ENCODE measurements around the gene BMAL1.

BMAL1 gene

DNA sequence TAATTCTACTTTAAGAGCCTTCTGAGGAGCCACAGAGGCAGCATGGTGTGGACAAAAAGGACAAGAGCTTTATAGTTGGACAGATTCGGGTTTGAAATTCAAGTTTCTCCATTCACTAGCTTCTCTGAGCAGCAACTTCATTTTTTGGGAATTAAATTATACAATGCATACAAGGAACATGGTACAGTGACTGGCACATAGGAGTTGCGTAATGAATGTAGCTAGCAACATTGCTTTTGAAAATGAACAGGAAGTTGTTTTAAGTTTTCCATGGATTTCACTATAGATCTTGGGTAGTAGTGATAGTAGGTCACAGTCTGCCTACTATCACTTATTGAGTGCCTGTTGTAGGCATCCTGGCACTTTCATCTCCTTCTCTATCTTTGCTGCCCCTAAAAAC is 41.0 kb upstream of the BMAL1 start:
- no peak for DNase-seq (ENCODE audit: low read depth)
- TF ChIP-seq, protein P1, sequence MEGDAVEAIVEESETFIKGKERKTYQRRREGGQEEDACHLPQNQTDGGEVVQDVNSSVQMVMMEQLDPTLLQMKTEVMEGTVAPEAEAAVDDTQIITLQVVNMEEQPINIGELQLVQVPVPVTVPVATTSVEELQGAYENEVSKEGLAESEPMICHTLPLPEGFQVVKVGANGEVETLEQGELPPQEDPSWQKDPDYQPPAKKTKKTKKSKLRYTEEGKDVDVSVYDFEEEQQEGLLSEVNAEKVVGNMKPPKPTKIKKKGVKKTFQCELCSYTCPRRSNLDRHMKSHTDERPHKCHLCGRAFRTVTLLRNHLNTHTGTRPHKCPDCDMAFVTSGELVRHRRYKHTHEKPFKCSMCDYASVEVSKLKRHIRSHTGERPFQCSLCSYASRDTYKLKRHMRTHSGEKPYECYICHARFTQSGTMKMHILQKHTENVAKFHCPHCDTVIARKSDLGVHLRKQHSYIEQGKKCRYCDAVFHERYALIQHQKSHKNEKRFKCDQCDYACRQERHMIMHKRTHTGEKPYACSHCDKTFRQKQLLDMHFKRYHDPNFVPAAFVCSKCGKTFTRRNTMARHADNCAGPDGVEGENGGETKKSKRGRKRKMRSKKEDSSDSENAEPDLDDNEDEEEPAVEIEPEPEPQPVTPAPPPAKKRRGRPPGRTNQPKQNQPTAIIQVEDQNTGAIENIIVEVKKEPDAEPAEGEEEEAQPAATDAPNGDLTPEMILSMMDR (IDR thresholded peaks at IDR 0.05; ENCODE audit: insufficient read depth, low read depth, low read length, missing control alignments): no peak
- H3K4me3 ChIP-seq (ENCODE audit: low read length): no peak overlapping the region

DNA sequence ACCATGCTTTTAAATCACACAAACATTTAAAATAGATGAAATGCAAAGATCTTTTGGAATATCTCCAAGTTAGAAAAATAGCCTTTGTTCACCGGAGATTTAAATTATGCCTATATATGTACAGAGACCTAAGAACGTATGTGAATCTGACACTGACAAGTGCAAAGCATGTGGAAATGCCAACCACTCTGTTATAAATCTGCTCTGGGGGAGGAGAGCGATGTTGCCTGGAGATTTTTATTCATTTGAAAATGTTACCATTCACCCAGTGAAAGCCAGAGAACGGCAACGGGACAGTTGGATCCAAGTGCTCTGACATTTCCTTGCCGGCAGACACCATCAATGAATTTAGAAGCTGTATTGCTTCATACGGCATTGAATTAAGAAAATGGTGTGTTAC is 39.8 kb upstream of the BMAL1 start:
- H3K4me3 ChIP-seq (ENCODE audit: low read length): no peak overlapping the region
- TF ChIP-seq, protein P1 (IDR thresholded peaks at IDR 0.05; ENCODE audit: insufficient read depth, low read depth, low read length, missing control alignments): no peak
- no peak for DNase-seq (ENCODE audit: low read depth)

DNA sequence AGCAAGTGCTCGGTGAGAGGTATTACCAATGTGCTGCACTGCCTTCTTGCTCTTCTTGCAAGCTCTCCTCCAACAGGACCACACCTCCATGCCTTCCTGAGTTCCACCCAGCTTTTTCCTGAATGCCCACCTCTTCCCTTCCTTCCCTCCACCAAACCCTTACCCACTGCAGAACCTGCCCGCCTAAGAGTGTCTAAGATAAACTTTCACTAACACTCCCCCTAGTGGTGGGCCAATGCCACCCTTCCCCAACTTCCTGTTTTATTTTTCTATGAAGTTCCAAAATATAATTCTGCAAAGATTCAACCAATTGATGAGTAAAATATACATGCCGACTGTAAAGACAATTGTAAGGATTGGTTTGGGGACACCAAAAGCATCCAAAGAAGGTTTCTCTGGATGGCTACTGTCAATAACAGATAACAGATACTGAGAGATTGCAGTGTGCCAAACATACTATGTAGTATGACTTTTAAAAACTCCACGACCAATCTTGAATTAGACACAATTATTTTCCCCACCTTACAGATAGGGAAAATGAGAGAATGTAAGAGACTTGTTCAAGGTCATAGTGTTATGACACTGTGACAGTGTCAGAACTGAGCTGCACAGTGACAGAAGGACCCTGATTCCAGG is 38.6 kb upstream of the BMAL1 start:
- TF ChIP-seq, protein P1 (IDR thresholded peaks at IDR 0.05; ENCODE audit: insufficient read depth, low read depth, low read length, missing control alignments): peak; percentile 91
- peak; percentile 63 for DNase-seq (ENCODE audit: low read depth)
- no peak overlapping the region for H3K4me3 ChIP-seq (ENCODE audit: low read length)

DNA sequence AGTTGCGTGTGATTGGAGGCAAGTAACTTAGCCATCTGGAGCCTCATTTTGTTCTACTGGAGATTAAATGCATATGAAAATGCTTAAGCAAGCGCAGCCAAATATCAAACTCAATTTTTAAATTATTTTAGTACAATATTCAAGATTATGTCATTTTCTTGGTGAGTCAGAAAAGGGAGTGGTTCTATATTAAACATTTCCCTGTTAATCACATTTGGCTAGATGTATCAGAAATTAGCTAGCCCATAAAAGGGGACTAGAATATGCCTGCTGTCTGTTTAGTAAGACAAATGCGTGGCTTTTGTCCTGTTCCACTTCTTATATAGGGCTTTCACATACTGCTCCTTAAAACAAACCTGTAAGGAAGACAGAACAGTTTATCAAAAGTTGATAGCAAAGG is 35.0 kb upstream of the BMAL1 start:
- no peak for DNase-seq (ENCODE audit: low read depth)
- no peak overlapping the region for H3K4me3 ChIP-seq (ENCODE audit: low read length)
- TF ChIP-seq, protein P1 (IDR thresholded peaks at IDR 0.05; ENCODE audit: insufficient read depth, low read depth, low read length, missing control alignments): no peak

DNA sequence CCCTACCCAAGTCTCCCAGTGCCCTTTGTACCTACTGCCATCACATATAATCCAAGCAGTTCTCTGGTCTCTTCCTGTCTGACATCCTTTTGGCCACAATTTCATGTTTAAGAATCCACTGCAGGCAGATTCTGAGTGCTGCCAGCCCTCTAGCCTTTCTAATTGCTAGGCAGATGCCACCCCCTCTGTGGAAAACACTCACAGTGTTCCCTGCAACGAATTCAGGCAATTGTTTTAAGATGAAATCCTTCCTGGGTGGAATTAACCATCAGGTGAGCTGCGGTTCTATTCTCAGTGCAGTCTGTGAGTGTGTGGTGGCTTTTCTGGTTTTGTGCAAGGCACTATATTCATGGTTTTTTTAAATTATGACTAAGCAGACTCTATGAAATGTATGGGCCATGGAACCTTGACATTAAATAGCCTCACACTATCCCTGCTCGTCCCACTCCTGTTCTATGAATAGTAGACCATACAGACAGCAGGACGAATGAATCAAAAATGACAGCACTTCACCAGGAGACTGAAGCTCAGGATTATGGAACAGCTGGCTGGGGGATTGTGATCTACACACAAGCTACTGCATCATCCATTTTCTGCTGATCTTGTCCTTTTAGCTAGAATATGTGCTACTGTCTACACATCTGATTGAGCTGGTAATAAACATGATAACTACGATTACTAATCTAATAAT is 29.8 kb upstream of the BMAL1 start:
- DNase-seq (ENCODE audit: low read depth): peak; percentile 27
- TF ChIP-seq, protein P1 (IDR thresholded peaks at IDR 0.05; ENCODE audit: insufficient read depth, low read depth, low read length, missing control alignments): no peak
- H3K4me3 ChIP-seq (ENCODE audit: low read length): no peak overlapping the region

DNA sequence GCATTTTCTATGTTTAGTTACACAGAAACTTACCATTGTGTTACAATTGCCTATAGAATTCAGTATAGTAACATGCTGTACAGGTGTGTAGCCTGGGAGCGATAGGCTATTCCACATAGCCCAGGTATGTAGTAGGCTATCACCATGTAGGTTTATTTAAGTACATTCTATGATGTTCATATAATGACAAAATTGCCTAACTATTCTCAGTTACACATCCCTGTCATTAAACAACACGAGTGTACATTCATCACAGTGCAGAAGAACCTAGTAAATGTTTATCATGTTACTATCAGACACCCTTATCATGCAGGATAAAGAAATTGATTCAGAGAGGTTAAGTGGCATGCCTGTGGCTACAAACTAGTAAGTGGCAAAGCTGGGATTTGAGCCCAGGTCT is 28.4 kb upstream of the BMAL1 start:
- H3K4me3 ChIP-seq (ENCODE audit: low read length): no peak overlapping the region
- no peak for DNase-seq (ENCODE audit: low read depth)
- TF ChIP-seq, protein P1 (IDR thresholded peaks at IDR 0.05; ENCODE audit: insufficient read depth, low read depth, low read length, missing control alignments): no peak

DNA sequence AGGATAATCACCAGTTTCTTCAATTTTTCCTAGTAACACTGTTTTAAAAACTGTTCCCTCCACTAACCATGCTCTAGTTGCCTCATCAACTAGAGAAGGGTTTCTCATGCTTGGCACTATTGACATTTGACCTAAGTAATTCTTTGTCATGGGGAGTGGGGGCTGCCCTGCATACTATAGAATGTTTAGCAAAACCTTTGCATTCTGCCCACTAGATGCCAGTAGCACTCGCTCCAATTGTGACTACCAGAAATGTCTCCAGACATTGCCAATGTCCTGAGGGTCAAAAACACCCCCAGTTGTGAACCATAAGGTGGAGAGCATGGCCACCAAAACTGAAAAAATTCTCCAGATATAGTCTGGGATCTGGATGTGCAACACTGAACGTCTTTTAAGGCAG is 27.6 kb upstream of the BMAL1 start:
- DNase-seq (ENCODE audit: low read depth): peak; percentile 45
- TF ChIP-seq, protein P1 (IDR thresholded peaks at IDR 0.05; ENCODE audit: insufficient read depth, low read depth, low read length, missing control alignments): peak; percentile 58
- no peak overlapping the region for H3K4me3 ChIP-seq (ENCODE audit: low read length)
